H1 (cell line): ENCODE measurements around the gene POU2F2. TPM values are rescaled to one million over a fixed set of nuclear protein-coding genes. Genes with fewer than 3 reads are reported as not detected.

Experiments
- CTCF ChIA-PET: fragments of 300-600 bp; sonication (Branson Sonifier 250); formaldehyde crosslinking; loops from one replicate; lab custom pipeline; 2021; ENCODE audit not compliant: partially characterized antibody; lab: Charles Lee
- POLR2A ChIA-PET: fragments of 300-600 bp; sonication (Branson Sonifier 250); formaldehyde crosslinking; loops from one replicate; lab custom pipeline; 2021; ENCODE audit warnings: inconsistent platforms; ENCODE audit not compliant: partially characterized antibody; lab: Charles Lee
- DNase-seq, 2 experiments: peaks; one replicate each; pipeline versions ENCODE4 v3.0.0 to v3.0.0-alpha.2; 2010 to 2022; ENCODE audit warnings: low spot score in 2 of 2, low read depth in 1 of 2, mixed read lengths in 1 of 2
- FAIRE-seq: peaks from 2 replicates; lab custom pipeline; 2011; peaks lifted over from hg19 to GRCh38; lab: Jason Lieb, UNC
- H2AFZ ChIP-seq: 2 replicates; pipeline ENCODE4 v1.8.1; 2012; ENCODE audit warnings: low read length, inconsistent platforms
- H2AK5ac ChIP-seq: 2 replicates; pipeline ENCODE4 v1.6.1; 2013; ENCODE audit warnings: low read depth, low read length
- H2BK120ac ChIP-seq: replicated peaks from 2 replicates; pipeline ENCODE3; 2013; ENCODE audit warnings: low read depth, low read length, inconsistent platforms
- H2BK12ac ChIP-seq: 2 replicates; pipeline ENCODE4 v1.6.1; 2013; ENCODE audit warnings: low read depth, low read length
- H2BK15ac ChIP-seq: 2 replicates; pipeline ENCODE4 v1.6.1; 2013; ENCODE audit warnings: low read length
- H2BK20ac ChIP-seq: 2 replicates; pipeline ENCODE4 v1.6.1; 2013; ENCODE audit warnings: low read length
- H2BK5ac ChIP-seq: 2 replicates; pipeline ENCODE4 v1.6.1; 2013; ENCODE audit warnings: low read depth, low read length
- H3K14ac ChIP-seq: 2 replicates; pipeline ENCODE4 v1.6.1; 2013; ENCODE audit warnings: inconsistent platforms; ENCODE audit not compliant: insufficient read length
- H3K18ac ChIP-seq: 2 replicates; pipeline ENCODE4 v1.6.1; 2013; ENCODE audit warnings: low read length; ENCODE audit errors: extremely low read depth
- H3K23ac ChIP-seq: 2 replicates; pipeline ENCODE4 v1.6.1; 2013; ENCODE audit warnings: inconsistent platforms; ENCODE audit not compliant: insufficient read length
- H3K23me2 ChIP-seq: 2 replicates; pipeline ENCODE4 v1.6.1; 2013; ENCODE audit warnings: low read depth, low read length
- H3K27ac ChIP-seq: 2 replicates; pipeline ENCODE4 v1.6.1; 2011; ENCODE audit warnings: low read depth, low read length, inconsistent platforms
- H3K27me3 ChIP-seq, 4 experiments: replicated peaks in 1 of 4; 1 replicate in 1 of 4; 2 replicates in 3 of 4; pipeline versions ENCODE4 v1.6.1 to v1.8.1; 2011 to 2013; ENCODE audit warnings: low read length in 3 of 4, mild to moderate bottlenecking in 3 of 4, inconsistent platforms in 2 of 4, mixed read lengths in 2 of 4, moderate library complexity in 1 of 4; ENCODE audit not compliant: control insufficient read depth in 3 of 4, insufficient read depth in 3 of 4; ENCODE audit errors: extremely low read depth in 1 of 4
- H3K36me3 ChIP-seq, 4 experiments: 2 replicates each; pipeline versions ENCODE4 v1.6.1 to v1.8.1; 2011 to 2013; ENCODE audit warnings: mild to moderate bottlenecking in 4 of 4, low read length in 3 of 4, moderate library complexity in 2 of 4, control low read depth in 1 of 4, inconsistent platforms in 1 of 4; ENCODE audit not compliant: insufficient read depth in 4 of 4, control insufficient read depth in 2 of 4
- H3K4ac ChIP-seq: replicated peaks from 2 replicates; pipeline ENCODE3; 2013; ENCODE audit warnings: low read length, low read depth, mixed read lengths, inconsistent platforms; ENCODE audit not compliant: insufficient read length
- H3K4me1 ChIP-seq, 4 experiments: replicated peaks in 1 of 4; 1 replicate in 1 of 4; 2 replicates in 3 of 4; pipeline versions ENCODE4 v1.6.1 to v1.8.1; 2011 to 2013; ENCODE audit warnings: low read length in 3 of 4, inconsistent platforms in 2 of 4, mixed read lengths in 1 of 4; ENCODE audit not compliant: insufficient read depth in 4 of 4, control insufficient read depth in 3 of 4
- H3K4me2 ChIP-seq, 2 experiments: 2 replicates each; pipeline versions ENCODE4 v1.6.1 to v1.8.1; 2011 to 2013; ENCODE audit warnings: low read depth in 2 of 2, low read length in 2 of 2, control low read depth in 1 of 2, inconsistent platforms in 1 of 2, mild to moderate bottlenecking in 1 of 2; ENCODE audit not compliant: insufficient read depth in 1 of 2
- H3K4me3 ChIP-seq, 4 experiments: fragments of 200-600, 300-600 bp in 1 of 4; sonication (generic), shearing (Covaris generic), sonication (Bioruptor Twin) in 1 of 4; 2 replicates each; pipeline versions ENCODE4 v1.5.1 to v1.8.1; 2011 to 2016; ENCODE audit warnings: low read length in 4 of 4, low read depth in 3 of 4, control low read depth in 2 of 4, inconsistent platforms in 2 of 4, mild to moderate bottlenecking in 2 of 4, mixed read lengths in 1 of 4, moderate library complexity in 1 of 4; ENCODE audit not compliant: insufficient read depth in 2 of 4; ENCODE audit errors: extremely low read depth in 1 of 4
- H3K56ac ChIP-seq: replicated peaks from 2 replicates; pipeline ENCODE3; 2013; ENCODE audit warnings: low read depth, mild to moderate bottlenecking, mixed read lengths, low read length, inconsistent platforms; ENCODE audit not compliant: insufficient read length
- H3K79me1 ChIP-seq: 2 replicates; pipeline ENCODE4 v1.6.1; 2013; ENCODE audit warnings: low read depth, low read length, control low read depth
- H3K79me2 ChIP-seq, 2 experiments: 2 replicates each; pipeline versions ENCODE4 v1.6.1 to v1.8.1; 2012 to 2013; ENCODE audit warnings: low read length in 2 of 2, mild to moderate bottlenecking in 2 of 2, inconsistent platforms in 1 of 2; ENCODE audit not compliant: insufficient read depth in 2 of 2, control insufficient read depth in 1 of 2
- H3K9ac ChIP-seq, 4 experiments: replicated peaks in 1 of 4; 1 replicate in 1 of 4; 2 replicates in 3 of 4; pipeline versions ENCODE4 v1.6.1 to v1.8.1; 2011 to 2013; ENCODE audit warnings: low read depth in 3 of 4, low read length in 3 of 4, control low read depth in 2 of 4, mild to moderate bottlenecking in 2 of 4, moderate library complexity in 2 of 4, inconsistent platforms in 1 of 4; ENCODE audit errors: extremely low read depth in 1 of 4
- H3K9me3 ChIP-seq, 2 experiments: 2 replicates each; pipeline versions ENCODE4 v1.6.1 to v1.8.1; 2012 to 2013; ENCODE audit warnings: mild to moderate bottlenecking in 2 of 2, moderate library complexity in 2 of 2, control low read depth in 1 of 2, inconsistent platforms in 1 of 2, low read depth in 1 of 2, low read length in 1 of 2, mixed read lengths in 1 of 2; ENCODE audit not compliant: insufficient read depth in 2 of 2
- H4K20me1 ChIP-seq, 2 experiments: replicated peaks in 1 of 2; 2 replicates each; pipeline versions ENCODE3 to v1.8.1; 2011 to 2013; ENCODE audit warnings: inconsistent platforms in 2 of 2, low read length in 2 of 2, mild to moderate bottlenecking in 1 of 2; ENCODE audit not compliant: insufficient read depth in 2 of 2, control insufficient read depth in 1 of 2
- H4K5ac ChIP-seq: 2 replicates; pipeline ENCODE4 v1.6.1; 2013; ENCODE audit warnings: low read length, low read depth, mixed read lengths, inconsistent platforms; ENCODE audit not compliant: insufficient read length
- H4K8ac ChIP-seq: 2 replicates; pipeline ENCODE4 v1.8.0; 2013; ENCODE audit warnings: mild to moderate bottlenecking, moderate library complexity, low read length, inconsistent platforms; ENCODE audit not compliant: insufficient read depth; ENCODE audit errors: extremely low read depth
- H4K91ac ChIP-seq: replicated peaks from 2 replicates; pipeline ENCODE3; 2013; ENCODE audit warnings: low read length, mixed read lengths, inconsistent platforms; ENCODE audit not compliant: insufficient read length
- CEBPB ChIP-seq: IDR thresholded peaks from 2 replicates; pipeline ENCODE4 v1.6.1; 2012; ENCODE audit warnings: low read depth, low read length
- CTBP2 ChIP-seq: IDR thresholded peaks from 2 replicates; pipeline ENCODE4 v1.7.0; 2011; ENCODE audit warnings: borderline replicate concordance, mild to moderate bottlenecking, moderate library complexity, mixed read lengths, low read length; ENCODE audit not compliant: insufficient read depth, insufficient read length
- E2F6 ChIP-seq: IDR thresholded peaks from 2 replicates; pipeline ENCODE4 v1.6.1; 2012; ENCODE audit warnings: inconsistent platforms
- EGR1 ChIP-seq: IDR thresholded peaks from 2 replicates; pipeline ENCODE4 v1.6.1; 2011; ENCODE audit warnings: low read depth, low read length, borderline replicate concordance
- HDAC6 ChIP-seq: IDR thresholded peaks from one replicate; pipeline ENCODE4 v1.7.1; 2012; ENCODE audit warnings: low read depth, mild to moderate bottlenecking, inconsistent platforms, low read length, moderate library complexity
- JUND ChIP-seq: IDR thresholded peaks from 2 replicates; pipeline ENCODE4 v1.6.1; 2011; ENCODE audit warnings: mild to moderate bottlenecking, improper control_type of control experiment, low read length
- KDM1A ChIP-seq: fragments of 200-600, 300-600 bp; sonication (generic); IDR thresholded peaks from 2 replicates; pipeline ENCODE4 v1.7.1; 2016; ENCODE audit warnings: mild to moderate bottlenecking, low read length, borderline replicate concordance
- KDM4A ChIP-seq: IDR thresholded peaks from one replicate; pipeline ENCODE4 v1.7.1; 2012; ENCODE audit warnings: low read depth, mild to moderate bottlenecking, moderate library complexity, low read length, inconsistent platforms; ENCODE audit not compliant: severe bottlenecking
- MAX ChIP-seq: IDR thresholded peaks from 2 replicates; pipeline ENCODE4 v1.6.1; 2012; ENCODE audit warnings: inconsistent platforms
- PHF8 ChIP-seq: fragments of 200-600 bp; sonication (generic); conservative IDR thresholded peaks from 2 replicates; pipeline ENCODE4 v1.7.1; 2012; ENCODE audit warnings: low read depth, mild to moderate bottlenecking, inconsistent platforms, low read length, moderate library complexity
- RBBP5 ChIP-seq: IDR thresholded peaks from 2 replicates; pipeline ENCODE4 v1.7.1; 2012; ENCODE audit warnings: low read depth, mild to moderate bottlenecking, inconsistent platforms, low read length, moderate library complexity, borderline replicate concordance
- TBP ChIP-seq: IDR thresholded peaks from 2 replicates; pipeline ENCODE4 v1.6.1; 2011; ENCODE audit warnings: low read depth, low read length, improper control_type of control experiment
- TEAD4 ChIP-seq: IDR thresholded peaks from 2 replicates; pipeline ENCODE4 v1.6.1; 2012; ENCODE audit warnings: low read depth, low read length, inconsistent platforms, mixed read lengths
- WGBS, 2 experiments: shearing (Covaris generic) in 1 of 2; methylation state at CpG; one replicate each; pipeline versions ENCODE4 v1.1.6 to v1.1.7; 2013 to 2015; ENCODE audit warnings: low lambda C conversion rate in 2 of 2, mixed read lengths in 2 of 2, inconsistent platforms in 1 of 2, low coverage in 1 of 2, missing lambda C conversion rate in 1 of 2; ENCODE audit not compliant: insufficient replicate concordance in 2 of 2, insufficient coverage in 1 of 2, insufficient read length in 1 of 2; ENCODE audit errors: extremely low coverage in 1 of 2, missing lambda C conversion rate in 1 of 2; 5-methylcytosine and 5-hydroxymethylcytosine counted together
- polyA plus RNA-seq, 7 experiments: library from polyadenylated mRNA; depleted of rRNA in 3 of 7; stranded (reverse) in 5 of 7; unstranded in 2 of 7; fragments of >200 nt in 5 of 7; fragments of 200-250 nt in 2 of 7; gene quantifications; 1 replicate in 5 of 7; 2 replicates in 1 of 7; 4 replicates in 1 of 7; pipeline versions ENCODE4 v1.2.1 to v1.2.3, GENCODE V29; 2011 to 2013; ENCODE audit warnings: missing spikeins in 2 of 7, mixed read lengths in 2 of 7
- total RNA-seq: library from RNA; stranded (reverse); fragmentation: NEBNext Ultra II Directional; extraction: Animal tissue kit (Norgen Biotek cat#: 25700); gene quantifications from 2 replicates; pipeline ENCODE4 v1.2.1, GENCODE V29; 2021

Gene POU2F2
- total and polyA plus RNA-seq, 2 of the 8 experiments (the other 6 are each of a cell fraction or from before 2014, with no cell fraction given): 5.0 to 6.1 TPM

GRCh38 chr19:42115219-42115618, 17.0 kb downstream of the POU2F2 start:
- Histone ChIP-seq H3K9ac (no peak overlapping the region), H3K4ac (no peak overlapping the region), H3K23me2 (no peaks in the 10 kb centered on the region), H2BK120ac (no peak overlapping the region), H3K18ac (no peak overlapping the region), H4K91ac (no peak overlapping the region), H3K4me3 (no peak overlapping the region), H3K27me3 (no peaks in the 10 kb centered on the region), H2BK5ac (no peak overlapping the region), H3K14ac (no peak overlapping the region), H4K20me1 (no peaks in the 10 kb centered on the region), H3K23ac (no peak overlapping the region), H3K79me1 (no peaks in the 10 kb centered on the region), H3K79me2 (no peaks in the 10 kb centered on the region), H2AFZ (no peak overlapping the region), H3K56ac (no peak overlapping the region), H3K9me3 (no peaks in the 10 kb centered on the region), H2BK15ac (no peak overlapping the region), H2BK20ac (no peak overlapping the region), H3K36me3 (no peaks in the 10 kb centered on the region), H2BK12ac (no peak overlapping the region), H3K4me1 (peaks cover 8 to 12% (median 10%) of the 10 kb centered on the region in 4 experiments), H3K4me2 (no peak overlapping the region), H3K27ac (no peak overlapping the region), H4K8ac (no peak overlapping the region), H2AK5ac (no peak overlapping the region), H4K5ac (no peak overlapping the region)
- FAIRE-seq (no peak), DNase-seq (no peak)
- 83% methylated on average over 4 of the region's 4 CpGs; no CpG with 5 or more reads in 1 of the 2 experiments for WGBS, 2 experiments
- ChIA-PET CTCF (interaction anchor here (0.5 to 8.5 kb wide), 18 partner anchors 9 to 165 kb away, joined by 3 to 146 read pairs (median 4); partner anchors contain the start of gene POU2F2), POLR2A (interaction anchor here (1.2 to 1.3 kb wide), 2 partner anchors 17 to 181 kb away, joined by 4 read pairs; partner anchors contain the start of gene POU2F2)
- TF ChIP-seq CEBPB: no peak
- TF ChIP-seq TEAD4: no peak
- TF ChIP-seq EGR1: no peak
- no peak for TF ChIP-seq TBP
- TF ChIP-seq CTBP2: no peak
- TF ChIP-seq RBBP5: no peak
- TF ChIP-seq KDM4A: no peak
- TF ChIP-seq JUND: no peak
- TF ChIP-seq MAX: no peak
- TF ChIP-seq KDM1A: no peak
- no peak for TF ChIP-seq HDAC6
- no peak for TF ChIP-seq PHF8
- TF ChIP-seq E2F6: no peak
